MM.1S (cell line): ENCODE data around the gene TNFSF8.

Experiments
- DNase-seq: peaks from one replicate; pipeline ENCODE4 v3.0.0-alpha.2; 2015
- H2AFZ ChIP-seq: fragments of 300-600 bp; sonication (generic); 2 replicates; pipeline ENCODE4 v1.6.0; 2016; ENCODE audit warnings: antibody characterized with exemption, low read length
- H3F3A ChIP-seq: fragments of 300-600 bp; sonication (generic); 2 replicates; pipeline ENCODE4 v1.6.1; 2016; ENCODE audit warnings: mild to moderate bottlenecking, antibody characterized with exemption, low read length, moderate library complexity, mixed read lengths; ENCODE audit not compliant: insufficient read depth
- H3K27ac ChIP-seq: fragments of 300-600 bp; sonication (generic); 2 replicates; pipeline ENCODE4 v1.5.1; 2016; ENCODE audit warnings: mild to moderate bottlenecking, low read length
- H3K27me3 ChIP-seq: fragments of 300-600 bp; sonication (generic); replicated peaks from 2 replicates; pipeline ENCODE4 v1.6.0; 2016; ENCODE audit warnings: low read length; ENCODE audit not compliant: insufficient read depth
- H3K36me3 ChIP-seq: fragments of 300-600 bp; sonication (generic); replicated peaks from 2 replicates; pipeline ENCODE4 v1.6.1; 2016; ENCODE audit warnings: mild to moderate bottlenecking, low read length, mixed read lengths; ENCODE audit not compliant: insufficient read depth
- H3K4me1 ChIP-seq: fragments of 300-600 bp; sonication (generic); 2 replicates; pipeline ENCODE4 v1.6.1; 2016; ENCODE audit warnings: low read length, mixed read lengths
- H3K4me2 ChIP-seq: fragments of 300-600 bp; sonication (generic); 2 replicates; pipeline ENCODE4 v1.6.0; 2016; ENCODE audit warnings: low read depth, low read length
- H3K4me3 ChIP-seq: fragments of 300-600 bp; sonication (generic); 2 replicates; pipeline ENCODE4 v1.5.1; 2016; ENCODE audit warnings: low read length, mixed read lengths
- H3K79me2 ChIP-seq: fragments of 300-600 bp; sonication (generic); 2 replicates; pipeline ENCODE4 v1.6.1; 2016; ENCODE audit warnings: mixed run types, low read length, mixed read lengths
- H3K9ac ChIP-seq: fragments of 300-600 bp; sonication (generic); 2 replicates; pipeline ENCODE4 v1.6.1; 2016; ENCODE audit warnings: low read length, mixed read lengths
- H3K9me2 ChIP-seq: fragments of 300-600 bp; sonication (generic); replicated peaks from 2 replicates; pipeline ENCODE4 v1.6.1; 2016; ENCODE audit warnings: mild to moderate bottlenecking, low read length, mixed read lengths; ENCODE audit not compliant: insufficient read depth
- H3K9me3 ChIP-seq: fragments of 300-600 bp; sonication (generic); replicated peaks from 2 replicates; pipeline ENCODE4 v1.6.1; 2016; ENCODE audit warnings: mild to moderate bottlenecking, low read length, mixed read lengths; ENCODE audit not compliant: insufficient read depth
- H4K20me1 ChIP-seq: fragments of 300-600 bp; sonication (generic); 2 replicates; pipeline ENCODE4 v1.6.1; 2016; ENCODE audit warnings: mild to moderate bottlenecking, low read length, moderate library complexity, mixed read lengths; ENCODE audit not compliant: insufficient read depth
- CTCF ChIP-seq: fragments of 300-600 bp; sonication (generic); IDR thresholded peaks from 2 replicates; pipeline ENCODE4 v1.5.1; 2016; ENCODE audit warnings: antibody characterized with exemption, low read length, mixed read lengths
- EZH2 ChIP-seq: fragments of 300-600 bp; sonication (generic); optimal IDR thresholded peaks from 2 replicates; pipeline ENCODE3; 2017; ENCODE audit warnings: low read depth, mild to moderate bottlenecking, antibody characterized with exemption, low read length, mixed read lengths
- EZH2phosphoT487 ChIP-seq: fragments of 300-600 bp; sonication (generic); IDR thresholded peaks from 2 replicates; pipeline ENCODE4 v1.6.1; 2018; ENCODE audit warnings: antibody characterized with exemption, low read length

Gene TNFSF8

GRCh38 chr9:114887963-114888362, 42.4 kb downstream of the TNFSF8 start:
- Histone ChIP-seq H3K9ac (no peak overlapping the region), H3K9me2 (no peaks in the 10 kb centered on the region), H3K27ac (no peak overlapping the region), H3K4me3 (no peak overlapping the region), H3K36me3 (no peaks in the 10 kb centered on the region), H3K9me3 (no peaks in the 10 kb centered on the region), H3K4me1 (peaks cover 21% of the 10 kb centered on the region), H4K20me1 (no peaks in the 10 kb centered on the region), H3K4me2 (no peak overlapping the region), H3F3A (no peaks in the 10 kb centered on the region), H2AFZ (no peak overlapping the region), H3K27me3 (no peaks in the 10 kb centered on the region), H3K79me2 (no peaks in the 10 kb centered on the region)
- no peak for DNase-seq
- TF ChIP-seq CTCF = no peak
- TF ChIP-seq EZH2phosphoT487 = no peak
- no peak for TF ChIP-seq EZH2

- Histone ChIP-seq H3K4me3 (no peak overlapping the region), H3K27me3 (no peaks in the 10 kb centered on the region), H3F3A (no peaks in the 10 kb centered on the region), H3K9me3 (no peaks in the 10 kb centered on the region), H3K4me2 (no peak overlapping the region), H3K9me2 (no peaks in the 10 kb centered on the region), H3K9ac (no peak overlapping the region), H2AFZ (no peak overlapping the region), H3K36me3 (no peaks in the 10 kb centered on the region), H3K27ac (no peak overlapping the region), H3K4me1 (peaks cover 14% of the 10 kb centered on the region), H4K20me1 (no peaks in the 10 kb centered on the region), H3K79me2 (no peaks in the 10 kb centered on the region)
- TF ChIP-seq CTCF (no peak), EZH2phosphoT487 (no peak), EZH2 (no peak)
- no peak for DNase-seq
Measured at GRCh38 chr9:114884787-114885452, 45.5 kb downstream of the TNFSF8 start.

- DNase-seq = no peak
Measured at GRCh38 chr9:114883709-114884108, 46.7 kb downstream of the TNFSF8 start.

More at GRCh38 chr9:114883709-114884108, 46.7 kb downstream of the TNFSF8 start:
- Histone ChIP-seq H3K9me2 (no peaks in the 10 kb centered on the region), H3K27ac (no peak overlapping the region), H4K20me1 (no peaks in the 10 kb centered on the region), H3K79me2 (no peaks in the 10 kb centered on the region), H3K4me2 (no peak overlapping the region), H3K9me3 (no peaks in the 10 kb centered on the region), H3K27me3 (no peaks in the 10 kb centered on the region), H3F3A (no peaks in the 10 kb centered on the region), H3K36me3 (no peaks in the 10 kb centered on the region), H3K4me1 (0 out of 2 replicates have a peak, but pooled peaks cover 3% of the 10 kb centered on the region), H3K4me3 (no peak overlapping the region), H3K9ac (no peak overlapping the region), H2AFZ (no peak overlapping the region)
- no peak for TF ChIP-seq EZH2phosphoT487
- TF ChIP-seq EZH2 = no peak
- no peak for TF ChIP-seq CTCF
